Colonic mucosa (tissue), 4 donors: ENCODE data around the gene AGFG1. TPM values are rescaled to one million over a fixed set of nuclear protein-coding genes. Genes with fewer than 3 reads are reported as not detected.
"Not testable (repeated sequence)": the region's sequence is repeated elsewhere in the genome, so short reads cannot be mapped to it uniquely, and the experiment has no call there.

Source experiments
- DNase-seq: peaks from one replicate; pipeline ENCODE4 v3.0.0-alpha.2; 2020
- H3K27ac ChIP-seq: fragments of 200-600 bp; one replicate; pipeline ENCODE4 v1.8.0; 2021
- H3K27me3 ChIP-seq: fragments of 200-600 bp; one replicate; pipeline ENCODE4 v1.8.0; 2021
- H3K36me3 ChIP-seq: fragments of 200-600 bp; one replicate; pipeline ENCODE4 v1.8.0; 2021
- H3K4me1 ChIP-seq: fragments of 200-600 bp; one replicate; pipeline ENCODE4 v1.8.0; 2021; ENCODE audit warnings: mild to moderate bottlenecking
- H3K4me3 ChIP-seq: fragments of 200-600 bp; one replicate; pipeline ENCODE4 v1.8.0; 2021
- H3K9ac ChIP-seq, 2 donors: one replicate each; pipeline ENCODE4 v1.7.0; 2013; ENCODE audit warnings: control low read depth in 2 of 2, low read depth in 2 of 2, low read length in 2 of 2
- H3K9me3 ChIP-seq: fragments of 200-600 bp; one replicate; pipeline ENCODE4 v1.8.0; 2021
- CTCF ChIP-seq: fragments of 200-600 bp; IDR thresholded peaks from one replicate; pipeline ENCODE4 v1.8.0; 2022; ENCODE audit warnings: antibody characterized with exemption, mild to moderate bottlenecking
- intact Hi-C: fragments of 100-400 bp; cut with DNase I; formaldehyde crosslinking; loops from one replicate; pipeline ENCODE4 v1.14.1; 2022
- total RNA-seq, 2 donors: library from RNA; stranded (reverse); fragmentation: NEBNext Ultra II Directional in 1 of 2; extraction: Animal tissue kit (Norgen Biotek cat#: 25700) in 1 of 2; gene quantifications; one replicate each; pipeline ENCODE4 v1.2.1, GENCODE V29; 2021
- donor health status: healthy.
- donor health status: DM: no; HTN: no; CAD: no.
- donor health status: DM: no; HTN: no; CAD: no.

AGFG1 gene
- total RNA-seq, 2 donors from 2014 or later: 83.3 to 101 TPM

GRCh38 chr2:227595797-227596196 is 123.8 kb downstream of the AGFG1 start:
- Histone ChIP-seq H3K4me3 (no peak overlapping the region), H3K27ac (no peak overlapping the region), H3K4me1 (no peaks in the 10 kb centered on the region), H3K9me3 (no peaks in the 10 kb centered on the region), H3K36me3 (no peaks in the 10 kb centered on the region), H3K27me3 (no peaks in the 10 kb centered on the region), H3K9ac (no peak overlapping the region)
- intact Hi-C loops: no loop called here
- no peak for DNase-seq
- TF ChIP-seq CTCF: no peak

- no peak for DNase-seq
- intact Hi-C loops: no loop called here
These were observed 125.1 kb downstream of the AGFG1 start for GRCh38 chr2:227597036-227597435.

GRCh38 chr2:227597998-227598397 is 126.0 kb downstream of the AGFG1 start:
- Histone ChIP-seq H3K9ac (no peak overlapping the region), H3K27ac (no peak overlapping the region), H3K4me1 (no peaks in the 10 kb centered on the region), H3K9me3 (no peaks in the 10 kb centered on the region), H3K36me3 (no peaks in the 10 kb centered on the region), H3K4me3 (no peak overlapping the region), H3K27me3 (no peaks in the 10 kb centered on the region)
- intact Hi-C loops: no loop called here
- no peak for DNase-seq
- no peak for TF ChIP-seq CTCF

More at GRCh38 chr2:227597036-227597435, 125.1 kb downstream of the AGFG1 start:
- TF ChIP-seq CTCF: no peak
- H3K4me1 ChIP-seq: no peaks in the 10 kb centered on the region
- H3K9me3 ChIP-seq: no peaks in the 10 kb centered on the region
- no peak overlapping the region for H3K4me3 ChIP-seq
- H3K36me3 ChIP-seq: no peaks in the 10 kb centered on the region
- H3K27me3 ChIP-seq: no peaks in the 10 kb centered on the region
- H3K27ac ChIP-seq: no peak overlapping the region
- no peak overlapping the region for H3K9ac ChIP-seq

- DNase-seq, intact Hi-C loops: not testable (repeated sequence)
These were observed 127.0 kb downstream of the AGFG1 start, which contains the start of gene SCYGR2 for GRCh38 chr2:227598835-227599503. Gene SCYGR2 (plus strand): TSS chr2:227598893. CDS start chr2:227598893, 0 bp downstream.

GRCh38 chr2:227602358-227602757 is 130.4 kb downstream of the AGFG1 start:
- Histone ChIP-seq H3K27ac (no peak overlapping the region), H3K36me3 (no peaks in the 10 kb centered on the region), H3K4me3 (no peak overlapping the region), H3K4me1 (no peaks in the 10 kb centered on the region), H3K9ac (no peak overlapping the region), H3K9me3 (no peaks in the 10 kb centered on the region), H3K27me3 (no peaks in the 10 kb centered on the region)
- intact Hi-C loops: no loop called here
- DNase-seq: no peak
- no peak for TF ChIP-seq CTCF

More at GRCh38 chr2:227598835-227599503, 127.0 kb downstream of the AGFG1 start, which contains the start of gene SCYGR2:
- H3K4me1 ChIP-seq, H3K36me3 ChIP-seq, H3K9ac ChIP-seq, H3K9me3 ChIP-seq, H3K4me3 ChIP-seq, H3K27me3 ChIP-seq, H3K27ac ChIP-seq: not testable (repeated sequence)

- DNase-seq: no peak
- no peak for TF ChIP-seq CTCF
- intact Hi-C loops: no loop called here
These were observed 134.5 kb downstream of the AGFG1 start for GRCh38 chr2:227606476-227606875.

More at GRCh38 chr2:227606476-227606875, 134.5 kb downstream of the AGFG1 start:
- Histone ChIP-seq H3K9ac (no peak overlapping the region), H3K27ac (no peak overlapping the region), H3K4me1 (no peaks in the 10 kb centered on the region), H3K9me3 (no peaks in the 10 kb centered on the region), H3K27me3 (no peaks in the 10 kb centered on the region), H3K36me3 (no peaks in the 10 kb centered on the region), H3K4me3 (no peak overlapping the region)
